ENCODE results near the gene CCNL2.
"Not testable (repeated sequence)": the region's sequence is repeated elsewhere in the genome, so short reads cannot be mapped to it uniquely, and the experiment has no call there.

Gene CCNL2

GRCh38 chr1:1397839-1398523 lies 1.2 kb downstream of the CCNL2 start:
- DNase-seq, result no peak

- DNase-seq, result no peak
Observed at GRCh38 chr1:1395166-1395565, 4.0 kb downstream of the CCNL2 start.

- no peak for DNase-seq
Observed at GRCh38 chr1:1394116-1394515, 5.0 kb downstream of the CCNL2 start.

GRCh38 chr1:1393428-1393827 lies 5.7 kb downstream of the CCNL2 start:
- no peak for DNase-seq

- no peak for DNase-seq
Observed at GRCh38 chr1:1393014-1393413, 6.1 kb downstream of the CCNL2 start.

GRCh38 chr1:1391225-1391624 lies 7.9 kb downstream of the CCNL2 start:
- no peak for DNase-seq

- no peak for DNase-seq
Observed at GRCh38 chr1:1390675-1391074, 8.5 kb downstream of the CCNL2 start.

- no peak for DNase-seq
Observed at GRCh38 chr1:1388078-1388472, 11.1 kb downstream of the CCNL2 start.

GRCh38 chr1:1387098-1388077 lies 11.7 kb downstream of the CCNL2 start:
- no peak for DNase-seq

- no peak for DNase-seq
Observed at GRCh38 chr1:1385931-1386330, 13.2 kb downstream of the CCNL2 start.

- DNase-seq, result not testable (repeated sequence)
Observed at GRCh38 chr1:1385339-1385738, 13.8 kb downstream of the CCNL2 start.

GRCh38 chr1:1381294-1381693 lies 17.8 kb downstream of the CCNL2 start:
- DNase-seq, result no peak

GRCh38 chr1:1380860-1381259 lies 18.3 kb downstream of the CCNL2 start:
- DNase-seq, result no peak

- DNase-seq, result no peak
Observed at GRCh38 chr1:1377540-1378205, 21.5 kb downstream of the CCNL2 start.

GRCh38 chr1:1376551-1377226 lies 22.4 kb downstream of the CCNL2 start:
- DNase-seq, result no peak

GRCh38 chr1:1374929-1375662 lies 24.0 kb downstream of the CCNL2 start, which contains the start of gene AURKAIP1:
Gene AURKAIP1, minus strand, starts transcription at chr1:1375207. Its CDS starts 451 bp downstream, at chr1:1374756.
- DNase-seq, result peak; percentile 99 to 100

- DNase-seq, result no peak
Observed at GRCh38 chr1:1374589-1374928, 24.6 kb downstream of the CCNL2 start.

- no peak for DNase-seq
Observed at GRCh38 chr1:1373815-1374588, 25.1 kb downstream of the CCNL2 start.

GRCh38 chr1:1373051-1373814 lies 25.9 kb downstream of the CCNL2 start:
- DNase-seq, result no peak

Data from NCI-H1930 (cell line).